HTR-8/SVneo (cell line): ENCODE data around the gene NR3C1.
"Not testable (repeated sequence)": the region's sequence is repeated elsewhere in the genome, so short reads cannot be mapped to it uniquely, and the experiment has no call there.

Experiments used
- DNase-seq: peaks from one replicate; pipeline ENCODE4 v3.0.0; 2011; ENCODE audit warnings: low spot score, mixed read lengths; ENCODE audit not compliant: insufficient read length
- FAIRE-seq: peaks from 2 replicates; lab custom pipeline; 2011; peaks lifted over from hg19 to GRCh38; lab: Jason Lieb, UNC

NR3C1 gene

GRCh38 chr5:143343042-143343441, 60.4 kb downstream of the NR3C1 start:
- no peak for FAIRE-seq
- no peak for DNase-seq

DNA sequence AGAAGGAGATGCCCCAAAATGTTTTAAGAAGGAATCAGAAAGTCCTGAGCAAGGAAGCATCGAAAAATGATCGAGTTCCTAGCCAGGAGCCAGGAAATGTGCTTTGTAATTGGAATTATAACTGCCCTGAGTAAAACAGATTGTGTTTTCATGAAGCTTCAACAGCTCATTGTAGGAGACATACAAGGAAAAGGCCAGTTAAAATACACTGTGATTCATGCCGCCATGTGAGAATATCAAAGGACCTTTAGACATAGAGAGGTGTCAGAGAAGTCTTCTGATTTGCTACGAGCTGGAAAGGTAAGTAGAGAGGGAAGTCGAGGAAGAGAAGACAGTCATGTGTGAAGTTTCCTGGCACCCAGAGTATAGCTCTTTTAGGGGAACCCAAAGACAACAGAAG, 60.9 kb downstream of the NR3C1 start:
- FAIRE-seq (no peak), DNase-seq (no peak)

- FAIRE-seq (no peak), DNase-seq (no peak)
These were observed 61.5 kb downstream of the NR3C1 start for GRCh38 chr5:143341807-143342570.

DNA sequence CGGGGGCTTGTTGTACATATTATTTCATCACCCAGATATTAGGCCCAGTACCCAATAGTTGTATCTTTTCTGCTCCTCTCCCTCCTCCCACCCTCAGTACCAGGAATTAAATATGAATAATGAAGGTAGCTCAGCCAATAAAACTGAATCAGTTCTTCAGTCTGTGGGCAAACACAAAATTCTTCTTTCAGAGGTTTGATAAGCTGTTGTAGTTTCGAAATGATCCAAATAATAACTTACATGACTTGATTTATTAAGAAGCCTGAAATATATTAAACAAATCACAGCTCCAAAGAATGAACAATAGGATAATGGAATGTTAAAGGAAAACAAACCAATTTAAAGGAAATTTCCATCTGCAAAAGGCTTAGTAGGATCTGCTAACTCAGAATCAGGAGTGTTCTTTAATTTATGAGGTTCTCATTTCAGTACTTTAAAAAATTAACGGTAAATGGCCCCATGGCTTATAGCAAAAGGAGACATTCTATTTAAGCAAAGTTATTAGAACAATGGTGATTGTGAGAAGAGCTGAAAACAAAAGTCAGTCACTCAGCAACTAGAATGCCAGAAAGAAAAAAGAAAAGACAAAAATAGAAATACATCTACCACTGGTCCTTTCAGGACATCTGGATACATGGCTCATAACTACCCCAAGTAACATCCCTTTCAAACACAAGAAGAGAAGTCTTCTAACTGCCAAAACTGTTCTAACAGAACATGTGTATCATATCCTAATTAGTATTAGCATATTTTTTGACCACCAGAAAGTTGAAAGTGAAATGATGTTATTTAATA, 62.4 kb downstream of the NR3C1 start:
- FAIRE-seq (no peak), DNase-seq (no peak)

GRCh38 chr5:143338658-143339366, 64.7 kb downstream of the NR3C1 start:
- peak; percentile 52 for FAIRE-seq
- no peak for DNase-seq

- no peak for FAIRE-seq
- DNase-seq = no peak
These were observed 65.5 kb downstream of the NR3C1 start for GRCh38 chr5:143337946-143338345.

DNA sequence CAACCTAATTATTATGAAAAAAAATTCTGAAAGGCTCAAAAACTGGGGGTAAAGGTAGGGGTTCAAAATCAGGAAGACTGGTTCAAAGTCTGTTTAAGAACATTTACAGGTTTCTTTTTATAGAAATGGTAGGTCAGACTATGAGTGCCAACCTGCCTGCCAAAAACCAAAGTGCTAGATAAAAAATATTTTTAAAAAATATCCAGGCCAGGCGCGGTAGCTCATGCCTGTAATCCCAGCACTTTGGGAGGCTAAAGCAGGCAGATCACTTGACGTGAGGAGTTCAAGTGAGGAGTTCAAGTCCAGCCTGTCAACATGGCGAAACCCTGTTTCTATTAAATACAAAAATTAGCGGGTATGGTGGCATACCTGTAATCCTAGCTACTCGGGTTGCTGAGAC, 67.0 kb downstream of the NR3C1 start:
- DNase-seq (no peak), FAIRE-seq (no peak)

DNA sequence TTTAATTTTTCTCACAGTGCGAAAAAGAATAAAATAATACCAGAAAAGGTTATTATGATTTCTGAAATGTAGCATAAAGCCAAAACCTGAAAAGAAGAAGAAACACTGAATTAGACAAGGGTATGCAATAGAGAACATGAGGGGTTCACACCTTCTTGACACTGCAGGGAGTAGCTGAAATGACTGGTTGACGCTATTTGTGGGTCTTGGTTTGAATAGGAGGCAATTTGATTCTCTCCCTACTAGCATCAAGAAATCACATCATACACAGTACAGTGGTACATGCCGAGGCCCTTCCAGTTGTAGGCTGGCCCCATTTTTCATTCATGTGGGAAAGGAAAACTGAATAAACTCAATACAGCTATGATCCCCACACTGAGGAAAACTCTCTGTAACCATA, 68.6 kb downstream of the NR3C1 start:
- FAIRE-seq = no peak

GRCh38 chr5:143334380-143334779, 69.1 kb downstream of the NR3C1 start:
- DNase-seq, FAIRE-seq: not testable (repeated sequence)

More for the DNA sequence above, 68.6 kb downstream of the NR3C1 start:
- no peak for DNase-seq

DNA sequence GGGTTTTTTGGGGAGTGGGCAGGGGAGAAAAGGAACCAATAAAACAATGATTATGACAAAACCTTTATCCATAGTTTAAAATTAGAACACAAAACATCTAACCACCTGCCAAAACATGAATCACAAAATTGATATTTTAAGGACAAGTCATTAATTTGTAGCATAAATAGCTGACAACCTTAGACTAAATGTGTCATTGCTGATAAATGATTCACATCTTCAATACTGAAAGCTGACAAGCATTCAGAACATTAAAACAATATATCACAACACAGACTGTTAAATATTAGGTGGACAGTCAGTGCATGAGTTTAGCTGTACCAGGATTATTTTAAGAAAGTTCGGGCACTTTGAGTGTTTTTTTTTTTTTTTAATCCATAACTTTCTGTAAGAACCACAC, 71.5 kb downstream of the NR3C1 start:
- FAIRE-seq = no peak
- DNase-seq = no peak

DNA sequence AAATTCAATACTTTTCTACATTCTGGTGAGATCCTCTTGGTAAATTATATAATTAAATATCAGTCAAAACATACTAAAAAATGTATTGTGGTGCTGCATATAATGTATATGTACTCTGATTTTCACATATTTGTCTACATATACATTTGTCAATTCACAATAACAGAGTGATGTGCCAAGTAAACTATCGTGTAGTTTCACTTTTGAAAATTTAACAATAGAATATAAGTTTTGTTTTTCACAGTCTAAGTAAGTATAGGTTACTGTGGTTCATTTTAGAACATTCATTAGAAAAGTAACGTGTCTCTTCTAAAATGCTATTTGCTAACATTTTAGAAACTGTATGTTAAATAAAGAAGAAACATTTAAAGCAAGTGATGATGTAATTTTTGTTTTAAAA, 73.6 kb downstream of the NR3C1 start:
- no peak for DNase-seq
- FAIRE-seq = no peak

- no peak for DNase-seq
- FAIRE-seq = no peak
These were observed 74.8 kb downstream of the NR3C1 start for GRCh38 chr5:143328589-143329220.

- not testable (repeated sequence) for DNase-seq, FAIRE-seq
These were observed 78.4 kb downstream of the NR3C1 start for GRCh38 chr5:143325086-143325485.

- not testable (repeated sequence) for DNase-seq, FAIRE-seq
These were observed 80.4 kb downstream of the NR3C1 start for GRCh38 chr5:143322931-143323630.

- no peak for DNase-seq
- FAIRE-seq = no peak
These were observed 81.3 kb downstream of the NR3C1 start for GRCh38 chr5:143322176-143322575.

- FAIRE-seq (no peak), DNase-seq (no peak)
These were observed 83.9 kb downstream of the NR3C1 start for GRCh38 chr5:143319437-143320227.

GRCh38 chr5:143318833-143319232, 84.7 kb downstream of the NR3C1 start:
- DNase-seq (no peak), FAIRE-seq (no peak)

GRCh38 chr5:143318270-143318669, 85.2 kb downstream of the NR3C1 start:
- DNase-seq (no peak), FAIRE-seq (no peak)
